B cell (primary cell): ENCODE data around the gene SELL. TPM values are rescaled to one million over a fixed set of nuclear protein-coding genes. Genes with fewer than 3 reads are reported as not detected.

Experiments
- ATAC-seq: fragments of 200-7000 bp; cut with Tn5 transposase; one replicate; pipeline ENCODE4 v1.10.0; 2021; ENCODE audit warnings: low read depth, mild to moderate bottlenecking, moderate number of reproducible peaks, moderate library complexity
- CTCF ChIA-PET: fragments of 350-600 bp; sonication (Branson Sonifier 250); formaldehyde crosslinking; loops from one replicate; lab custom pipeline; 2021; ENCODE audit warnings: antibody characterized with exemption, inconsistent platforms; lab: Charles Lee
- POLR2A ChIA-PET: fragments of 350-600 bp; sonication (Branson Sonifier 250); formaldehyde crosslinking; loops from one replicate; lab custom pipeline; 2021; ENCODE audit warnings: antibody characterized with exemption; lab: Charles Lee
- DNase-seq: peaks from one replicate; pipeline ENCODE4 v3.0.0; 2013
- H2AFZ ChIP-seq: 2 replicates; pipeline ENCODE4 v1.6.1; 2012; ENCODE audit warnings: mild to moderate bottlenecking, low read depth, low read length; ENCODE audit not compliant: insufficient read depth, poor library complexity, severe bottlenecking
- H3K27ac ChIP-seq, 2 donors: 1 replicate in 1 of 2; 2 replicates in 1 of 2; pipeline ENCODE4 v1.5.1; 2012 to 2013; ENCODE audit warnings: low read length in 2 of 2, mild to moderate bottlenecking in 2 of 2, moderate library complexity in 1 of 2
- H3K27me3 ChIP-seq, 4 experiments: fragments of 200-600 bp in 1 of 4; sonication (generic) in 1 of 4; replicated peaks in 1 of 4; 1 replicate in 2 of 4; 2 replicates in 2 of 4; pipeline versions ENCODE4 v1.6.1 to v1.7.0; 2013 to 2016; ENCODE audit warnings: low read length in 3 of 4, mild to moderate bottlenecking in 2 of 4, mixed read lengths in 1 of 4, moderate library complexity in 1 of 4; ENCODE audit not compliant: insufficient read depth in 4 of 4, control insufficient read depth in 3 of 4; ENCODE audit errors: control extremely low read depth in 1 of 4
- H3K36me3 ChIP-seq, 2 experiments: replicated peaks in 1 of 2; 1 replicate in 1 of 2; 2 replicates in 1 of 2; pipeline versions ENCODE4 v1.6.1 to v1.7.1; 2013; ENCODE audit warnings: low read length in 1 of 2; ENCODE audit not compliant: insufficient read depth in 2 of 2, control insufficient read depth in 1 of 2; ENCODE audit errors: control extremely low read depth in 1 of 2, extremely low read depth in 1 of 2
- H3K4me1 ChIP-seq, 2 donors: fragments of 200-600 bp in 1 of 2; sonication (generic) in 1 of 2; 1 replicate in 1 of 2; 2 replicates in 1 of 2; pipeline versions ENCODE4 v1.5.1 to v1.6.1; 2013 to 2017; ENCODE audit warnings: low read length in 2 of 2; ENCODE audit not compliant: control insufficient read depth in 2 of 2, insufficient read depth in 2 of 2
- H3K4me2 ChIP-seq: replicated peaks from 2 replicates; pipeline ENCODE3; 2012; ENCODE audit warnings: mild to moderate bottlenecking, low read depth, low read length; ENCODE audit not compliant: poor library complexity, severe bottlenecking
- H3K4me3 ChIP-seq, 5 experiments: fragments of 200-600 bp in 1 of 5; sonication (generic) in 1 of 5; 1 replicate in 3 of 5; 2 replicates in 2 of 5; pipeline versions ENCODE4 v1.5.1 to v1.7.0; 2011 to 2016; ENCODE audit warnings: low read length in 4 of 5, mild to moderate bottlenecking in 4 of 5, low read depth in 2 of 5, control low read depth in 1 of 5, moderate library complexity in 1 of 5; ENCODE audit not compliant: insufficient read depth in 1 of 5; ENCODE audit errors: control extremely low read depth in 1 of 5, extremely low read depth in 1 of 5
- H3K79me2 ChIP-seq: fragments of 200-600 bp; sonication (generic); one replicate; pipeline ENCODE4 v1.6.0; 2016; ENCODE audit warnings: low read length; ENCODE audit not compliant: control insufficient read depth, insufficient read depth
- H3K9ac ChIP-seq: fragments of 200-600 bp; sonication (generic); 2 replicates; pipeline ENCODE4 v1.6.1; 2017; ENCODE audit warnings: mild to moderate bottlenecking, low read length, moderate library complexity
- H3K9me3 ChIP-seq, 3 donors: one replicate each; pipeline versions ENCODE4 v1.6.1 to v1.7.1; 2013; ENCODE audit warnings: low read length in 2 of 3; ENCODE audit not compliant: control insufficient read depth in 2 of 3, insufficient read depth in 1 of 3; ENCODE audit errors: control extremely low read depth in 1 of 3
- H4K20me1 ChIP-seq: 2 replicates; pipeline ENCODE4 v1.6.0; 2012; ENCODE audit warnings: mild to moderate bottlenecking, low read length; ENCODE audit not compliant: insufficient read depth, control insufficient read depth, poor library complexity, severe bottlenecking
- H3K27ac Mint-ChIP-seq: one replicate; pipeline ENCODE4 v1.8.0; 2021; ENCODE audit warnings: mixed read lengths
- H3K27me3 Mint-ChIP-seq: one replicate; pipeline ENCODE4 v1.8.0; 2021; ENCODE audit warnings: mixed read lengths
- H3K4me1 Mint-ChIP-seq: one replicate; pipeline ENCODE4 v1.8.0; 2021; ENCODE audit warnings: mixed read lengths
- H3K4me3 Mint-ChIP-seq: one replicate; pipeline ENCODE4 v1.8.0; 2021; ENCODE audit warnings: mixed read lengths
- H3K9me3 Mint-ChIP-seq: one replicate; pipeline ENCODE4 v1.8.0; 2022; ENCODE audit warnings: mixed read lengths; ENCODE audit not compliant: insufficient read depth
- CTCF ChIP-seq: fragments of 200-600 bp; IDR thresholded peaks from one replicate; pipeline ENCODE4 v1.8.0; 2022; ENCODE audit warnings: antibody characterized with exemption, mild to moderate bottlenecking
- EZH2 ChIP-seq: IDR thresholded peaks from 2 replicates; pipeline ENCODE4 v1.6.1; 2012; ENCODE audit warnings: borderline replicate concordance, low read depth, mild to moderate bottlenecking, moderate library complexity, low read length; ENCODE audit not compliant: insufficient read depth, poor library complexity, severe bottlenecking
- whole genome bisulfite sequencing: methylation state at CpG from one replicate; pipeline ENCODE4 v1.1.5; 2013; ENCODE audit warnings: missing lambda C conversion rate; ENCODE audit not compliant: insufficient coverage; 5-methylcytosine and 5-hydroxymethylcytosine counted together
- intact Hi-C: fragments of 100-400 bp; cut with micrococcal nuclease; formaldehyde crosslinking; loops from one replicate; pipeline ENCODE4 v1.10.0; 2022
- polyA plus RNA-seq: library from polyadenylated mRNA; depleted of rRNA; stranded (reverse); fragments of >200 nt; gene quantifications from 2 replicates; pipeline ENCODE4 v1.2.3, GENCODE V29; 2012
- total RNA-seq, 2 donors: library from RNA; stranded (reverse); fragments of 120-200 nt in 1 of 2; gene quantifications; 1 replicate in 1 of 2; 2 replicates in 1 of 2; pipeline versions ENCODE4 v1.2.3 to v1.2.4, GENCODE V29; 2013 to 2022

The SELL gene
- total and polyA plus RNA-seq, 2 donors (not counting 1 experiment from before 2014, with no cell fraction given), result 250 to 258 TPM

- no peaks in the 10 kb centered on the region for H3K9me3 ChIP-seq
- intact Hi-C loops, result loop anchor here (1.0 to 5.0 kb wide), 4 partner anchors 14 to 93 kb away; partner anchors contain the start of gene SELL
- peaks cover 98 to 99% of the 10 kb centered on the region in 2 donors for H3K4me1 ChIP-seq
- H3K4me3 ChIP-seq, result peak overlapping the region in 1 of 5 experiments; percentile 37
- TF ChIP-seq EZH2 (no peak), CTCF (peak; percentile 25)
- peaks cover 10 to 65% of the 10 kb centered on the region in 2 experiments for H3K36me3 ChIP-seq
- 13% methylated on average over 2 of the region's 5 CpGs for WGBS
- Mint-ChIP-seq H3K9me3 (no peaks in the 10 kb centered on the region), H3K4me1 (peaks cover 95% of the 10 kb centered on the region), H3K27me3 (no peaks in the 10 kb centered on the region), H3K4me3 (peak overlapping the region; percentile 54), H3K27ac (peak overlapping the region; percentile 90)
- peak overlapping the region; percentile 12 for H3K9ac ChIP-seq
- peak overlapping the region; percentile 62 for H2AFZ ChIP-seq
- no peaks in the 10 kb centered on the region for H4K20me1 ChIP-seq
- POLR2A ChIA-PET, result interaction anchor here (2.0 to 3.9 kb wide), 2 partner anchors 12 to 13 kb away, joined by 5 to 35 read pairs; no protein-coding TSS in a partner anchor
- peak overlapping the region; percentile 56 for H3K4me2 ChIP-seq
- CTCF ChIA-PET, result interaction anchor here (0.6 to 9.8 kb wide), 20 partner anchors 8 to 143 kb away, joined by 3 to 240 read pairs (median 3); partner anchors contain the start of gene F5
- H3K27me3 ChIP-seq, result no peaks in the 10 kb centered on the region
- ATAC-seq (peak; percentile 20), DNase-seq (peak; percentile 59)
- peak overlapping the region; percentile 87 to 88 for H3K27ac ChIP-seq
- peaks cover 21% of the 10 kb centered on the region for H3K79me2 ChIP-seq
These were observed 16.9 kb downstream of the SELL start for GRCh38 chr1:169694304-169695075.
